B cell (primary cell): ENCODE data around the gene KRTAP10-3. TPM values are rescaled to one million over a fixed set of nuclear protein-coding genes. Genes with fewer than 3 reads are reported as not detected.

Experiments used
- ATAC-seq: fragments of 200-7000 bp; cut with Tn5 transposase; one replicate; pipeline ENCODE4 v1.10.0; 2021; ENCODE audit warnings: low read depth, mild to moderate bottlenecking, moderate number of reproducible peaks, moderate library complexity
- CTCF ChIA-PET: fragments of 350-600 bp; sonication (Branson Sonifier 250); formaldehyde crosslinking; loops from one replicate; lab custom pipeline; 2021; ENCODE audit warnings: antibody characterized with exemption, inconsistent platforms; lab: Charles Lee
- POLR2A ChIA-PET: fragments of 350-600 bp; sonication (Branson Sonifier 250); formaldehyde crosslinking; loops from one replicate; lab custom pipeline; 2021; ENCODE audit warnings: antibody characterized with exemption; lab: Charles Lee
- DNase-seq: peaks from one replicate; pipeline ENCODE4 v3.0.0; 2013
- H2AFZ ChIP-seq: 2 replicates; pipeline ENCODE4 v1.6.1; 2012; ENCODE audit warnings: mild to moderate bottlenecking, low read depth, low read length; ENCODE audit not compliant: insufficient read depth, poor library complexity, severe bottlenecking
- H3K27ac ChIP-seq, 2 donors: 1 replicate in 1 of 2; 2 replicates in 1 of 2; pipeline ENCODE4 v1.5.1; 2012 to 2013; ENCODE audit warnings: low read length in 2 of 2, mild to moderate bottlenecking in 2 of 2, moderate library complexity in 1 of 2
- H3K27me3 ChIP-seq, 4 experiments: fragments of 200-600 bp in 1 of 4; sonication (generic) in 1 of 4; replicated peaks in 1 of 4; 1 replicate in 2 of 4; 2 replicates in 2 of 4; pipeline versions ENCODE4 v1.6.1 to v1.7.0; 2013 to 2016; ENCODE audit warnings: low read length in 3 of 4, mild to moderate bottlenecking in 2 of 4, mixed read lengths in 1 of 4, moderate library complexity in 1 of 4; ENCODE audit not compliant: insufficient read depth in 4 of 4, control insufficient read depth in 3 of 4; ENCODE audit errors: control extremely low read depth in 1 of 4
- H3K36me3 ChIP-seq, 2 experiments: replicated peaks in 1 of 2; 1 replicate in 1 of 2; 2 replicates in 1 of 2; pipeline versions ENCODE4 v1.6.1 to v1.7.1; 2013; ENCODE audit warnings: low read length in 1 of 2; ENCODE audit not compliant: insufficient read depth in 2 of 2, control insufficient read depth in 1 of 2; ENCODE audit errors: control extremely low read depth in 1 of 2, extremely low read depth in 1 of 2
- H3K4me1 ChIP-seq, 2 donors: fragments of 200-600 bp in 1 of 2; sonication (generic) in 1 of 2; 1 replicate in 1 of 2; 2 replicates in 1 of 2; pipeline versions ENCODE4 v1.5.1 to v1.6.1; 2013 to 2017; ENCODE audit warnings: low read length in 2 of 2; ENCODE audit not compliant: control insufficient read depth in 2 of 2, insufficient read depth in 2 of 2
- H3K4me2 ChIP-seq: replicated peaks from 2 replicates; pipeline ENCODE3; 2012; ENCODE audit warnings: mild to moderate bottlenecking, low read depth, low read length; ENCODE audit not compliant: poor library complexity, severe bottlenecking
- H3K4me3 ChIP-seq, 5 experiments: fragments of 200-600 bp in 1 of 5; sonication (generic) in 1 of 5; 1 replicate in 3 of 5; 2 replicates in 2 of 5; pipeline versions ENCODE4 v1.5.1 to v1.7.0; 2011 to 2016; ENCODE audit warnings: low read length in 4 of 5, mild to moderate bottlenecking in 4 of 5, low read depth in 2 of 5, control low read depth in 1 of 5, moderate library complexity in 1 of 5; ENCODE audit not compliant: insufficient read depth in 1 of 5; ENCODE audit errors: control extremely low read depth in 1 of 5, extremely low read depth in 1 of 5
- H3K79me2 ChIP-seq: fragments of 200-600 bp; sonication (generic); one replicate; pipeline ENCODE4 v1.6.0; 2016; ENCODE audit warnings: low read length; ENCODE audit not compliant: control insufficient read depth, insufficient read depth
- H3K9ac ChIP-seq: fragments of 200-600 bp; sonication (generic); 2 replicates; pipeline ENCODE4 v1.6.1; 2017; ENCODE audit warnings: mild to moderate bottlenecking, low read length, moderate library complexity
- H3K9me3 ChIP-seq, 3 donors: one replicate each; pipeline versions ENCODE4 v1.6.1 to v1.7.1; 2013; ENCODE audit warnings: low read length in 2 of 3; ENCODE audit not compliant: control insufficient read depth in 2 of 3, insufficient read depth in 1 of 3; ENCODE audit errors: control extremely low read depth in 1 of 3
- H4K20me1 ChIP-seq: 2 replicates; pipeline ENCODE4 v1.6.0; 2012; ENCODE audit warnings: mild to moderate bottlenecking, low read length; ENCODE audit not compliant: insufficient read depth, control insufficient read depth, poor library complexity, severe bottlenecking
- H3K27ac Mint-ChIP-seq: one replicate; pipeline ENCODE4 v1.8.0; 2021; ENCODE audit warnings: mixed read lengths
- H3K27me3 Mint-ChIP-seq: one replicate; pipeline ENCODE4 v1.8.0; 2021; ENCODE audit warnings: mixed read lengths
- H3K4me1 Mint-ChIP-seq: one replicate; pipeline ENCODE4 v1.8.0; 2021; ENCODE audit warnings: mixed read lengths
- H3K4me3 Mint-ChIP-seq: one replicate; pipeline ENCODE4 v1.8.0; 2021; ENCODE audit warnings: mixed read lengths
- H3K9me3 Mint-ChIP-seq: one replicate; pipeline ENCODE4 v1.8.0; 2022; ENCODE audit warnings: mixed read lengths; ENCODE audit not compliant: insufficient read depth
- CTCF ChIP-seq: fragments of 200-600 bp; IDR thresholded peaks from one replicate; pipeline ENCODE4 v1.8.0; 2022; ENCODE audit warnings: antibody characterized with exemption, mild to moderate bottlenecking
- EZH2 ChIP-seq: IDR thresholded peaks from 2 replicates; pipeline ENCODE4 v1.6.1; 2012; ENCODE audit warnings: borderline replicate concordance, low read depth, mild to moderate bottlenecking, moderate library complexity, low read length; ENCODE audit not compliant: insufficient read depth, poor library complexity, severe bottlenecking
- WGBS: methylation state at CpG from one replicate; pipeline ENCODE4 v1.1.5; 2013; ENCODE audit warnings: missing lambda C conversion rate; ENCODE audit not compliant: insufficient coverage; 5-methylcytosine and 5-hydroxymethylcytosine counted together
- intact Hi-C: fragments of 100-400 bp; cut with micrococcal nuclease; formaldehyde crosslinking; loops from one replicate; pipeline ENCODE4 v1.10.0; 2022
- polyA minus RNA-seq: library from RNA; depleted of rRNA, polyadenylated mRNA; stranded (reverse); fragments of >200 nt; gene quantifications from 2 replicates; pipeline ENCODE4 v1.2.3, GENCODE V29; 2012
- polyA plus RNA-seq: library from polyadenylated mRNA; depleted of rRNA; stranded (reverse); fragments of >200 nt; gene quantifications from 2 replicates; pipeline ENCODE4 v1.2.3, GENCODE V29; 2012
- total RNA-seq, 2 donors: library from RNA; stranded (reverse); fragments of 120-200 nt in 1 of 2; gene quantifications; 1 replicate in 1 of 2; 2 replicates in 1 of 2; pipeline versions ENCODE4 v1.2.3 to v1.2.4, GENCODE V29; 2013 to 2022

The KRTAP10-3 gene
- total RNA-seq (not detected in 2 replicates), polyA plus RNA-seq (0.19 and 0.40 TPM in 2 replicates), polyA minus RNA-seq (0.43 TPM in 1 of 2 replicates, not detected in the other)
- total RNA-seq (2013), result not detected

- DNase-seq, result no peak
- no peaks in the 10 kb centered on the region for H4K20me1 ChIP-seq
- ChIA-PET CTCF (no interaction called here), POLR2A (no interaction called here)
- no peak within 1 kb of the TSS for H3K9ac ChIP-seq
- H3K4me3 ChIP-seq, result no peak within 1 kb of the TSS
- H3K27ac ChIP-seq, result no peak within 1 kb of the TSS
- Mint-ChIP-seq H3K27me3 (peaks cover 37% of the 10 kb centered on the region), H3K4me3 (no peak within 1 kb of the TSS), H3K27ac (no peak within 1 kb of the TSS), H3K4me1 (peaks cover 23% of the 10 kb centered on the region), H3K9me3 (peaks cover 9% of the 10 kb centered on the region)
- peaks cover 0 to 13% (median 4%) of the 10 kb centered on the region in 4 experiments for H3K27me3 ChIP-seq
- H3K4me2 ChIP-seq, result no peak within 1 kb of the TSS
- H3K36me3 ChIP-seq, result no peaks in the 10 kb centered on the region
- H3K4me1 ChIP-seq, result peaks cover 0 to 11% of the 10 kb centered on the region in 2 donors
- H2AFZ ChIP-seq, result no peak within 1 kb of the TSS
- H3K9me3 ChIP-seq, result peaks cover 0 to 10% (median 4%) of the 10 kb centered on the region in 3 donors
- ATAC-seq, result no peak
- 86% methylated on average over 5 of the region's 5 CpGs for WGBS
- intact Hi-C loops, result no loop called here
- TF ChIP-seq EZH2 (no peak), CTCF (no peak)
- no peaks in the 10 kb centered on the region for H3K79me2 ChIP-seq
Measured at GRCh38 chr21:44558695-44559094, at the start of gene KRTAP10-3. TSS of gene KRTAP10-3 (minus strand) at chr21:44558795. CDS start at chr21:44558715, 80 bp downstream.

GRCh38 chr21:44606495-44606894, 47.9 kb upstream of the KRTAP10-3 start:
- intact Hi-C loops, result no loop called here
- no peak overlapping the region for H3K4me2 ChIP-seq
- no peak overlapping the region for H3K27ac ChIP-seq
- TF ChIP-seq CTCF (no peak), EZH2 (no peak)
- no peak overlapping the region for H3K27ac Mint-ChIP-seq
- H2AFZ ChIP-seq, result no peak overlapping the region
- no peaks in the 10 kb centered on the region for H3K4me1 Mint-ChIP-seq
- no peak for DNase-seq
- H3K79me2 ChIP-seq, result no peaks in the 10 kb centered on the region
- peaks cover 17% of the 10 kb centered on the region for H3K9me3 Mint-ChIP-seq
- H3K27me3 ChIP-seq, result peaks cover 0 to 10% (median 3%) of the 10 kb centered on the region in 4 experiments
- no peak for ATAC-seq
- 85% methylated on average over 2 of the region's 4 CpGs for WGBS
- H4K20me1 ChIP-seq, result no peaks in the 10 kb centered on the region
- peaks cover 39% of the 10 kb centered on the region for H3K27me3 Mint-ChIP-seq
- H3K36me3 ChIP-seq, result no peaks in the 10 kb centered on the region
- POLR2A ChIA-PET, result no interaction called here
- no peak overlapping the region for H3K4me3 Mint-ChIP-seq
- CTCF ChIA-PET, result no interaction called here
- H3K9me3 ChIP-seq, result peaks cover 4 to 27% (median 20%) of the 10 kb centered on the region in 3 donors
- no peaks in the 10 kb centered on the region for H3K4me1 ChIP-seq
- no peak overlapping the region for H3K9ac ChIP-seq
- no peak overlapping the region for H3K4me3 ChIP-seq
